Measurements from ENCODE around the gene SUFU.

- no peak for TF ChIP-seq CTCF (IDR thresholded peaks at IDR 0.05)
- no peak for TF ChIP-seq POLR2A (IDR thresholded peaks at IDR 0.05)
Observed at GRCh38 chr10:102634686-102635085, 130.9 kb downstream of the SUFU start.

Data from esophagus squamous epithelium (tissue), 4 donors.